A549 (cell line): ENCODE data around the gene PFDN1.

Experiments used
- CTCF ChIP-seq: fragments of >200 bp; sonication (Bioruptor Twin); formaldehyde crosslinking; IDR thresholded peaks from 3 replicates; pipeline ENCODE4 v1.5.1; 2016
- EP300 ChIP-seq, 2 experiments: fragments of >200 bp; sonication (Bioruptor Twin); formaldehyde crosslinking; IDR thresholded peaks; 2 replicates in 1 of 2; 3 replicates in 1 of 2; pipeline ENCODE4 v1.6.1; 2016 to 2017
- HDAC2 ChIP-seq: fragments of 200-600 bp; sonication (generic); IDR thresholded peaks from 2 replicates; pipeline ENCODE4 v1.6.1; 2016
- JUN ChIP-seq, 2 experiments: fragments of >200 bp; sonication (Bioruptor Twin); formaldehyde crosslinking; IDR thresholded peaks; 2 replicates in 1 of 2; 3 replicates in 1 of 2; pipeline ENCODE4 v1.6.1; 2016 to 2017
- MAFK ChIP-seq: fragments of 450-650 bp; IDR thresholded peaks from 2 replicates; pipeline ENCODE4 v1.6.1; 2014; ENCODE audit not compliant: partially characterized antibody
- MAX ChIP-seq: IDR thresholded peaks from 2 replicates; pipeline ENCODE4 v1.6.1; 2012
- MYC ChIP-seq: IDR thresholded peaks from 2 replicates; pipeline ENCODE4 v1.6.1; 2012; ENCODE audit warnings: mild to moderate bottlenecking, inconsistent platforms, low read length, improper control_type of control experiment, borderline replicate concordance
- POLR2A ChIP-seq: IDR thresholded peaks from 2 replicates; pipeline ENCODE4 v1.6.1; 2012; ENCODE audit warnings: mild to moderate bottlenecking, low read length
- RAD21 ChIP-seq, 2 experiments: fragments of >200 bp in 1 of 2; sonication (Bioruptor Twin) in 1 of 2; formaldehyde crosslinking in 1 of 2; IDR thresholded peaks in 1 of 2; conservative IDR thresholded peaks in 1 of 2; 2 replicates in 1 of 2; 3 replicates in 1 of 2; pipeline ENCODE4 v1.6.1; 2012 to 2018; ENCODE audit warnings: inconsistent platforms in 1 of 2
- REST ChIP-seq: fragments of 200-600 bp; sonication (generic); IDR thresholded peaks from 2 replicates; pipeline ENCODE4 v1.6.1; 2016; ENCODE audit warnings: antibody characterized with exemption, mild to moderate bottlenecking, moderate library complexity
- SMC3 ChIP-seq: fragments of >200 bp; sonication (Bioruptor Twin); formaldehyde crosslinking; IDR thresholded peaks from 3 replicates; pipeline ENCODE4 v1.6.1; 2018; ENCODE audit warnings: inconsistent platforms
- TFCP2L1 ChIP-seq: fragments of 250-450 bp; sonication (Bioruptor Pico); IDR thresholded peaks from 2 replicates; pipeline ENCODE4 v1.5.0; 2021; ENCODE audit warnings: mild to moderate bottlenecking
- USF2 ChIP-seq: fragments of 450-650 bp; IDR thresholded peaks from 2 replicates; pipeline ENCODE4 v1.6.1; 2014; ENCODE audit warnings: antibody characterized with exemption
- ZFP36 ChIP-seq: fragments of 450-650 bp; IDR thresholded peaks from 2 replicates; pipeline ENCODE4 v1.6.1; 2014; ENCODE audit warnings: borderline replicate concordance; ENCODE audit not compliant: partially characterized antibody

- no peak for TF ChIP-seq CTCF
- no peak for TF ChIP-seq MAFK
- TF ChIP-seq MYC: no peak
- no peak for TF ChIP-seq REST
- no peak for TF ChIP-seq RAD21 (conservative IDR thresholded peaks at IDR 0.05 in 1 of 2, IDR thresholded peaks at IDR 0.05 in 1 of 2)
- TF ChIP-seq MAX: no peak
- TF ChIP-seq EP300 (IDR thresholded peaks at IDR 0.05): no peak
- TF ChIP-seq SMC3: no peak
- TF ChIP-seq USF2: no peak
- TF ChIP-seq JUN (IDR thresholded peaks at IDR 0.05): no peak
- TF ChIP-seq HDAC2: no peak
- no peak for TF ChIP-seq POLR2A
- no peak for TF ChIP-seq TFCP2L1 (CRISPR knock-in tag)
- TF ChIP-seq ZFP36: no peak
These were observed 15.9 kb upstream of the PFDN1 start for GRCh38 chr5:140318792-140319191.
